K562 (cell line): ENCODE results near the gene SUPT3H. TPM values are rescaled to one million over a fixed set of nuclear protein-coding genes. Genes with fewer than 3 reads are reported as not detected.

Source experiments
- ATAC-seq: fragments of 200-7000 bp; cut with Tn5 transposase; 3 replicates; pipeline ENCODE4 v1.9.1; 2020; ENCODE audit warnings: moderate library complexity
- BruUV-seq: library from RNA; stranded (reverse); fragments of 400-500 nt; replicated peaks from 2 replicates; lab custom pipeline; 2021; lab: Mats Ljungman, UMichigan
- CTCF ChIA-PET: fragments of 300-600 bp; formaldehyde crosslinking; extraction: SDS; loops from one replicate; lab custom pipeline; 2021; ENCODE audit warnings: low intra/inter-chr PET ratio; lab: Yijun Ruan, JAX
- POLR2A ChIA-PET: fragments of 300-600, 350-650 bp; sonication (Branson Sonifier 250); formaldehyde crosslinking; extraction: SDS; loops from one replicate; lab custom pipeline; 2021; ENCODE audit warnings: antibody characterized with exemption, inconsistent platforms; lab: Yijun Ruan, JAX
- DNase-seq, 4 experiments: peaks; one replicate each; pipeline versions ENCODE4 v3.0.0 to v3.0.0-alpha.2; 2011 to 2018; ENCODE audit warnings: low spot score in 3 of 4, mixed read lengths in 3 of 4; ENCODE audit errors: extremely low read depth in 1 of 4
- FAIRE-seq: peaks from 2 replicates; lab custom pipeline; 2011; peaks lifted over from hg19 to GRCh38; lab: Jason Lieb, UNC
- H2AFZ ChIP-seq: 2 replicates; pipeline ENCODE4 v1.6.0; 2011; ENCODE audit warnings: low read depth, low read length, control low read depth, inconsistent platforms
- H3K27ac ChIP-seq: fragments of 200-600 bp; 3 replicates; pipeline ENCODE4 v1.8.0; 2011; ENCODE audit warnings: low read depth, mild to moderate bottlenecking, control low read depth, inconsistent platforms, low read length, moderate library complexity, mixed read lengths; ENCODE audit errors: extremely low read depth
- H3K27me3 ChIP-seq, 2 experiments: fragments of 300-600 bp in 1 of 2; 2 replicates in 1 of 2; 3 replicates in 1 of 2; pipeline versions ENCODE4 v1.6.0 to v1.8.0; 2011; ENCODE audit warnings: inconsistent platforms in 2 of 2, low read length in 2 of 2, mild to moderate bottlenecking in 1 of 2, mixed read lengths in 1 of 2, moderate library complexity in 1 of 2; ENCODE audit not compliant: control insufficient read depth in 2 of 2, insufficient read depth in 2 of 2
- H3K36me3 ChIP-seq: fragments of 300-600 bp; 3 replicates; pipeline ENCODE4 v1.8.0; 2011; ENCODE audit warnings: mild to moderate bottlenecking, low read length, inconsistent platforms; ENCODE audit not compliant: control insufficient read depth, insufficient read depth
- H3K4me1 ChIP-seq, 2 experiments: fragments of 200-600 bp in 1 of 2; replicated peaks in 1 of 2; 2 replicates in 1 of 2; 3 replicates in 1 of 2; pipeline versions ENCODE4 v1.5.1 to v1.8.0; 2011; ENCODE audit warnings: inconsistent platforms in 2 of 2, low read length in 2 of 2, mild to moderate bottlenecking in 1 of 2, mixed read lengths in 1 of 2, moderate library complexity in 1 of 2; ENCODE audit not compliant: control insufficient read depth in 2 of 2, insufficient read depth in 2 of 2
- H3K4me2 ChIP-seq: 2 replicates; pipeline ENCODE4 v1.6.1; 2011; ENCODE audit warnings: low read length, control low read depth, inconsistent platforms, mixed read lengths; ENCODE audit not compliant: insufficient read depth
- H3K4me3 ChIP-seq: fragments of 200-600 bp; sonication (generic), shearing (Covaris generic); 2 replicates; pipeline ENCODE4 v1.5.1; 2016; ENCODE audit warnings: control low read depth, inconsistent platforms
- H3K79me2 ChIP-seq: fragments of 200-600 bp; 3 replicates; pipeline ENCODE4 v1.8.0; 2011; ENCODE audit warnings: low read length, inconsistent platforms; ENCODE audit not compliant: control insufficient read depth, insufficient read depth
- H3K9ac ChIP-seq, 2 experiments: 2 replicates each; pipeline versions ENCODE4 v1.6.0 to v1.6.1; 2011; ENCODE audit warnings: low read depth in 2 of 2, low read length in 2 of 2, control low read depth in 1 of 2, inconsistent platforms in 1 of 2, mild to moderate bottlenecking in 1 of 2, mixed read lengths in 1 of 2; ENCODE audit not compliant: insufficient read depth in 1 of 2
- H3K9me1 ChIP-seq: one replicate; pipeline ENCODE4 v1.6.0; 2011; ENCODE audit warnings: inconsistent platforms, mild to moderate bottlenecking, low read length, moderate library complexity; ENCODE audit not compliant: control insufficient read depth, insufficient read depth
- H3K9me3 ChIP-seq: replicated peaks from 2 replicates; pipeline ENCODE4 v1.5.1; 2011; ENCODE audit warnings: low read depth, low read length, inconsistent platforms; ENCODE audit not compliant: control insufficient read depth, insufficient read depth
- H4K20me1 ChIP-seq: replicated peaks from 2 replicates; pipeline ENCODE4 v1.6.1; 2011; ENCODE audit warnings: low read length, inconsistent platforms, mixed read lengths; ENCODE audit not compliant: control insufficient read depth, insufficient read depth
- ARNT ChIP-seq, 2 experiments: fragments of 450-650 bp; IDR thresholded peaks; 2 replicates each; pipeline ENCODE4 v1.6.1; 2016; ENCODE audit warnings: mild to moderate bottlenecking in 1 of 2
- ASH1L ChIP-seq: fragments of 450-650 bp; IDR thresholded peaks from 2 replicates; pipeline ENCODE4 v1.6.1; 2018; ENCODE audit warnings: borderline replicate concordance, mild to moderate bottlenecking, low read depth; ENCODE audit not compliant: partially characterized antibody
- GABPB1 ChIP-seq: sonication (generic); formaldehyde crosslinking; IDR thresholded peaks from 2 replicates; pipeline ENCODE4 v1.8.0; 2022; ENCODE audit warnings: mild to moderate bottlenecking, missing genetic modification reagents
- IRF9 ChIP-seq: fragments of 450-650 bp; IDR thresholded peaks from 2 replicates; pipeline ENCODE4 v1.6.1; 2016; ENCODE audit warnings: missing biosample characterization, missing genetic modification characterization
- NUFIP1 ChIP-seq: fragments of 450-650 bp; IDR thresholded peaks from 2 replicates; pipeline ENCODE4 v1.6.1; 2018; ENCODE audit not compliant: partially characterized antibody
- PPARD ChIP-seq: fragments of 250-450 bp; sonication (Bioruptor Pico); IDR thresholded peaks from 2 replicates; pipeline ENCODE4 v1.8.0; 2022; ENCODE audit warnings: inconsistent platforms, mild to moderate bottlenecking, moderate library complexity
- PYGO2 ChIP-seq: fragments of 450-650 bp; IDR thresholded peaks from 2 replicates; pipeline ENCODE4 v1.6.1; 2016; ENCODE audit warnings: mild to moderate bottlenecking, missing genetic modification characterization, moderate library complexity, missing compliant biosample characterization
- STAT5B ChIP-seq: fragments of 250-450 bp; sonication (Bioruptor Pico); IDR thresholded peaks from 2 replicates; pipeline ENCODE4 v1.8.0; 2021; ENCODE audit warnings: mild to moderate bottlenecking, inconsistent platforms
- TRIM25 ChIP-seq: fragments of 450-650 bp; IDR thresholded peaks from 2 replicates; pipeline ENCODE4 v1.7.0; 2016; ENCODE audit warnings: borderline replicate concordance
- ZBED1 ChIP-seq: IDR thresholded peaks from 2 replicates; pipeline ENCODE4 v1.6.1; 2014
- ZBTB49 ChIP-seq: sonication (generic); formaldehyde crosslinking; IDR thresholded peaks from 2 replicates; pipeline ENCODE4 v1.8.0; 2022; ENCODE audit warnings: missing genetic modification reagents, mild to moderate bottlenecking, borderline replicate concordance
- ZNF551 ChIP-seq: fragments of 250-450 bp; sonication (Bioruptor Pico); IDR thresholded peaks from 2 replicates; pipeline ENCODE4 v1.5.0; 2021; ENCODE audit warnings: mild to moderate bottlenecking, moderate library complexity
- WGBS: fragments of 100-300 bp; shearing (Covaris generic); methylation state at CpG from one replicate; pipeline ENCODE4 v1.1.6; 2016; ENCODE audit warnings: low coverage, mixed read lengths; ENCODE audit not compliant: insufficient coverage; ENCODE audit errors: missing lambda C conversion rate; 5-methylcytosine and 5-hydroxymethylcytosine counted together
- in situ Hi-C: fragments of 300-500 bp; cut with MboI; formaldehyde crosslinking; loops from 4 replicates; pipeline ENCODE4 v1.15.0; 2018; ENCODE audit warnings: inconsistent platforms, mixed read lengths
- intact Hi-C: fragments of 100-400 bp; cut with micrococcal nuclease; formaldehyde crosslinking; loops from 2 replicates; pipeline ENCODE4 v1.14.2; 2022
- polyA plus RNA-seq, 8 experiments: library from polyadenylated mRNA; depleted of rRNA in 4 of 8; stranded (reverse) in 5 of 8; unstranded in 3 of 8; fragments of >200 nt; fragmentation: Nextera tagmentation in 2 of 8; fragmentation: Illumina TruSeq in 1 of 8; extraction: Ambion mirVana in 2 of 8; extraction: Trizol in 1 of 8; gene quantifications; 2 replicates each; pipeline versions ENCODE4 v1.2.1 to v1.2.3, GENCODE V29; 2011 to 2014; ENCODE audit warnings: inconsistent platforms in 1 of 8, missing spikeins in 1 of 8
- total RNA-seq, 7 experiments: library from RNA; depleted of rRNA in 6 of 7; stranded (reverse); fragments of >200 nt in 6 of 7; fragmentation: Illumina TruSeq in 2 of 7; extraction: Trizol in 2 of 7; gene quantifications; 2 replicates each; pipeline versions ENCODE4 v1.2.1 to v1.2.3, GENCODE V29; 2011 to 2021; ENCODE audit warnings: low replicate concordance in 1 of 7

SUPT3H gene
- total and polyA plus RNA-seq, 9 of the 15 experiments (the other 6 are each of a cell fraction or from before 2014, with no cell fraction given) = 7.2 to 16.3 (median 11.9) TPM

GRCh38 chr6:45344900-45345299 lies 32.8 kb downstream of the SUPT3H start:
- WGBS = 49% methylated on average over 2 of the region's 2 CpGs
- ATAC-seq (no peak), FAIRE-seq (no peak)
- ChIA-PET POLR2A (interaction anchor here (0.6 kb wide), 1 partner anchor 76 kb away, joined by 3 read pairs; no protein-coding TSS in a partner anchor), CTCF (no interaction called here)
- Histone ChIP-seq H3K27me3 (no peaks in the 10 kb centered on the region), H2AFZ (no peak overlapping the region), H3K79me2 (no peaks in the 10 kb centered on the region), H4K20me1 (no peaks in the 10 kb centered on the region), H3K9ac (no peak overlapping the region), H3K4me3 (no peak overlapping the region), H3K4me1 (no peaks in the 10 kb centered on the region), H3K27ac (no peak overlapping the region), H3K4me2 (no peak overlapping the region), H3K36me3 (no peaks in the 10 kb centered on the region), H3K9me1 (no peaks in the 10 kb centered on the region), H3K9me3 (no peaks in the 10 kb centered on the region)
- in situ Hi-C loops (no loop called here), intact Hi-C loops (no loop called here)
- BruUV-seq = no TSS peak
- no peak for TF ChIP-seq ARNT (IDR thresholded peaks at IDR 0.05)
- no peak for TF ChIP-seq STAT5B (CRISPR knock-in tag)
- no peak for TF ChIP-seq ZBED1
- TF ChIP-seq GABPB1 = no peak
- TF ChIP-seq PPARD = no peak
- no peak for TF ChIP-seq NUFIP1
- TF ChIP-seq ZNF551 = no peak
- TF ChIP-seq ASH1L = no peak
- no peak for TF ChIP-seq PYGO2 (tag)
- TF ChIP-seq TRIM25 = no peak
- no peak for TF ChIP-seq IRF9 (tag)
- TF ChIP-seq ZBTB49 = no peak
- TF ChIP-seq, all 486 proteins: peak for 0
- DNase-seq = no peak
